Activated T-cell treated with anti-CD3 and anti-CD28 coated beads for 1 hour (primary cell): ENCODE data around the gene DUOXA1.
"Not testable (repeated sequence)": the region's sequence is repeated elsewhere in the genome, so short reads cannot be mapped to it uniquely, and the experiment has no call there.

ENCODE experiments used
- DNase-seq: peaks from one replicate; pipeline ENCODE4 v3.0.0-alpha.2; 2020; ENCODE audit warnings: low read depth

The DUOXA1 gene

GRCh38 chr15:45112591-45113379 is 16.9 kb downstream of the DUOXA1 start:
- no peak for DNase-seq

- DNase-seq, result no peak
These were observed 17.5 kb downstream of the DUOXA1 start for GRCh38 chr15:45112143-45112590.

- DNase-seq, result no peak
These were observed 18.1 kb downstream of the DUOXA1 start for GRCh38 chr15:45111390-45112142.

GRCh38 chr15:45110256-45110820 is 19.3 kb downstream of the DUOXA1 start:
- no peak for DNase-seq

GRCh38 chr15:45107941-45108630 is 21.6 kb downstream of the DUOXA1 start:
- DNase-seq, result no peak

- no peak for DNase-seq
These were observed 23.5 kb downstream of the DUOXA1 start for GRCh38 chr15:45106002-45106790.

- DNase-seq, result no peak
These were observed 24.1 kb downstream of the DUOXA1 start for GRCh38 chr15:45105586-45105985.

- not testable (repeated sequence) for DNase-seq
These were observed 25.5 kb downstream of the DUOXA1 start for GRCh38 chr15:45104170-45104569.

- DNase-seq, result no peak
These were observed 27.5 kb downstream of the DUOXA1 start for GRCh38 chr15:45102226-45102625.

GRCh38 chr15:45101749-45102148 is 27.9 kb downstream of the DUOXA1 start:
- no peak for DNase-seq

- no peak for DNase-seq
These were observed 28.6 kb downstream of the DUOXA1 start for GRCh38 chr15:45100884-45101625.

GRCh38 chr15:45099549-45100165 is 30.0 kb downstream of the DUOXA1 start:
- DNase-seq, result no peak

- no peak for DNase-seq
These were observed 32.2 kb downstream of the DUOXA1 start for GRCh38 chr15:45097466-45097865.

- no peak for DNase-seq
These were observed 34.0 kb downstream of the DUOXA1 start for GRCh38 chr15:45095661-45096060.

- no peak for DNase-seq
These were observed 35.3 kb downstream of the DUOXA1 start for GRCh38 chr15:45094358-45094730.

GRCh38 chr15:45093622-45094357 is 35.9 kb downstream of the DUOXA1 start:
- DNase-seq, result no peak

GRCh38 chr15:45093013-45093412 is 36.7 kb downstream of the DUOXA1 start:
- no peak for DNase-seq

GRCh38 chr15:45091576-45091975 is 38.1 kb downstream of the DUOXA1 start:
- no peak for DNase-seq

- no peak for DNase-seq
These were observed 38.5 kb downstream of the DUOXA1 start for GRCh38 chr15:45091161-45091560.
